SU-DHL-6 (cell line): ENCODE measurements around the gene IGSF3.

ENCODE experiments used
- H2AFZ ChIP-seq: fragments of 200-600 bp; sonication (generic); 2 replicates; pipeline ENCODE4 v1.6.1; 2014; ENCODE audit warnings: low read depth, mild to moderate bottlenecking, moderate library complexity, mixed read lengths, antibody characterized with exemption, low read length; ENCODE audit not compliant: severe bottlenecking
- H3F3A ChIP-seq: fragments of 200-600 bp; shearing (Covaris generic); 2 replicates; pipeline ENCODE4 v1.6.0; 2016; ENCODE audit warnings: antibody characterized with exemption, mild to moderate bottlenecking; ENCODE audit not compliant: insufficient read depth
- H3K27ac ChIP-seq: fragments of 200-600 bp; sonication (generic); 2 replicates; pipeline ENCODE4 v1.5.1; 2016; ENCODE audit warnings: low read depth, mild to moderate bottlenecking, low read length, moderate library complexity, mixed read lengths
- H3K27me3 ChIP-seq: fragments of 200-600 bp; sonication (generic), shearing (Covaris generic); 2 replicates; pipeline ENCODE4 v1.6.0; 2014; ENCODE audit warnings: mild to moderate bottlenecking, low read length
- H3K36me3 ChIP-seq: fragments of 200-600 bp; sonication (generic); 2 replicates; pipeline ENCODE4 v1.6.1; 2014; ENCODE audit warnings: mild to moderate bottlenecking, low read length, mixed read lengths
- H3K4me2 ChIP-seq: fragments of 300-600, 200-600 bp; shearing (Covaris generic), sonication (generic); 2 replicates; pipeline ENCODE4 v1.6.0; 2014; ENCODE audit warnings: low read length, low read depth, mild to moderate bottlenecking; ENCODE audit not compliant: poor library complexity, severe bottlenecking
- H3K4me3 ChIP-seq: fragments of 200-600 bp; sonication (generic); 2 replicates; pipeline ENCODE4 v1.5.1; 2014; ENCODE audit warnings: antibody characterized with exemption, low read length, mild to moderate bottlenecking, mixed read lengths; ENCODE audit not compliant: insufficient read depth, poor library complexity, severe bottlenecking
- H3K79me2 ChIP-seq: fragments of 200-600 bp; sonication (generic); 2 replicates; pipeline ENCODE4 v1.6.1; 2014; ENCODE audit warnings: mild to moderate bottlenecking, low read length, moderate library complexity; ENCODE audit not compliant: insufficient read depth
- H3K9ac ChIP-seq: fragments of 200-600 bp; sonication (generic); 2 replicates; pipeline ENCODE4 v1.7.0; 2014; ENCODE audit warnings: mild to moderate bottlenecking, low read length
- H3K9me2 ChIP-seq: fragments of 200-600 bp; sonication (generic); replicated peaks from 2 replicates; pipeline ENCODE4 v1.6.1; 2014; ENCODE audit warnings: low read length; ENCODE audit not compliant: insufficient read depth
- H3K9me3 ChIP-seq: fragments of 200-600 bp; sonication (generic); 2 replicates; pipeline ENCODE4 v1.6.1; 2014; ENCODE audit warnings: low read length, mixed read lengths; ENCODE audit not compliant: insufficient read depth
- H4K20me1 ChIP-seq: fragments of 200-600 bp; sonication (generic); 2 replicates; pipeline ENCODE4 v1.6.1; 2014; ENCODE audit warnings: low read depth, mild to moderate bottlenecking, antibody characterized with exemption, low read length, moderate library complexity, mixed read lengths
- EZH2phosphoT487 ChIP-seq: fragments of 200-600 bp; sonication (generic), shearing (Covaris generic); conservative IDR thresholded peaks from 2 replicates; pipeline ENCODE4 v1.6.1; 2018; ENCODE audit warnings: mild to moderate bottlenecking, antibody characterized with exemption, low read length, moderate library complexity, mixed read lengths
- TF ChIP-seq, protein P1 (sequence below): fragments of 200-600 bp; sonication (generic); IDR thresholded peaks from one replicate; pipeline ENCODE4 v1.5.1; 2017; ENCODE audit warnings: antibody characterized with exemption, mild to moderate bottlenecking, low read length, moderate library complexity; ENCODE audit not compliant: insufficient read depth, poor library complexity, severe bottlenecking

IGSF3 gene

DNA sequence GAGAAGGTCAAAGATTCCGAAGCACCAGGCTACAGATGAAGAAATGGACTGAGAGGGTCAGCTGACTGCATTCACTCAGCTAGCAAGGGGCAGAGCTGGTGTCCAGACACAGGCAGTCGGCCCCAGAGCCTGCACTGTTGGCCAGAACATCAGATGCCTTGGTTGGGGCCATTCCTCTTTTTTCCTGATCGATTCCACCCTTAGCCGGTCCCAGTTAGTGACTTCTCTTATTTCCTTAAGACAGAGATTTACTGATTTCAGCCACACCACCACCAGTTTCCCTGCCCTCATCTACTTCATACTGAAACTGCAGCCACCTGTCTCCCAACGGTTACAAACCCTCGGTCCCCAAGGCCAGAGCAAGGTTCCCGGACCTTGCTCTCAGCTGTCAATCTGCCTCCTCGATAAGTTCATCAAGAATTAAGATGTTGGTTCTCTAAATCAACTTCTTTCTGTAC lies 108.2 kb downstream of the IGSF3 start:
- H3K27ac ChIP-seq = no peak overlapping the region
- no peaks in the 10 kb centered on the region for H3K79me2 ChIP-seq

DNA sequence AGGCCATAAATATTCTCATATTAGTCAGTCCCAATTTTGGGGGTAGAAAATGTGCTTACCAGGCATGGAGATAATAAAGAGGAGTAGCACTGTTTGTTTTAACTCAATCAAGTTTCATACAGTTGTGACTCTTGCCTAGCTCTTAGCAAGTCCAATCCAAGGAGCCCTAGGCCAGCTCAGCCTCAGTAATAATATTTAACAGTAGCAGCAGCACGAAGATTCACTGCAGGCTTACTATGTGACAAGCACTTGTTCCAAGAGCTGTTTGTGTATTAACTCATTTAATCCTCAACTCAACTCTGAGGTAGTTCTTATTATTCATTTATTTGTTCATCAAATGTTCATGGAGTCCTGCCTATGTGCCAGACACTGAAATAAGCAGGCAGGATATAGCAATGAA lies 109.0 kb downstream of the IGSF3 start:
- no peaks in the 10 kb centered on the region for H3K36me3 ChIP-seq
- H3K27ac ChIP-seq = no peak overlapping the region
- no peaks in the 10 kb centered on the region for H3F3A ChIP-seq
- no peaks in the 10 kb centered on the region for H3K79me2 ChIP-seq
- no peaks in the 10 kb centered on the region for H3K9me3 ChIP-seq
- H3K9ac ChIP-seq = no peak overlapping the region
- H3K4me2 ChIP-seq = no peak overlapping the region
- H3K4me3 ChIP-seq = no peak overlapping the region
- no peak overlapping the region for H2AFZ ChIP-seq
- no peaks in the 10 kb centered on the region for H3K9me2 ChIP-seq
- peaks cover 13% of the 10 kb centered on the region; the same call in 1 of the 2 replicates for H4K20me1 ChIP-seq
- no peak for TF ChIP-seq EZH2phosphoT487
- TF ChIP-seq, protein P1, sequence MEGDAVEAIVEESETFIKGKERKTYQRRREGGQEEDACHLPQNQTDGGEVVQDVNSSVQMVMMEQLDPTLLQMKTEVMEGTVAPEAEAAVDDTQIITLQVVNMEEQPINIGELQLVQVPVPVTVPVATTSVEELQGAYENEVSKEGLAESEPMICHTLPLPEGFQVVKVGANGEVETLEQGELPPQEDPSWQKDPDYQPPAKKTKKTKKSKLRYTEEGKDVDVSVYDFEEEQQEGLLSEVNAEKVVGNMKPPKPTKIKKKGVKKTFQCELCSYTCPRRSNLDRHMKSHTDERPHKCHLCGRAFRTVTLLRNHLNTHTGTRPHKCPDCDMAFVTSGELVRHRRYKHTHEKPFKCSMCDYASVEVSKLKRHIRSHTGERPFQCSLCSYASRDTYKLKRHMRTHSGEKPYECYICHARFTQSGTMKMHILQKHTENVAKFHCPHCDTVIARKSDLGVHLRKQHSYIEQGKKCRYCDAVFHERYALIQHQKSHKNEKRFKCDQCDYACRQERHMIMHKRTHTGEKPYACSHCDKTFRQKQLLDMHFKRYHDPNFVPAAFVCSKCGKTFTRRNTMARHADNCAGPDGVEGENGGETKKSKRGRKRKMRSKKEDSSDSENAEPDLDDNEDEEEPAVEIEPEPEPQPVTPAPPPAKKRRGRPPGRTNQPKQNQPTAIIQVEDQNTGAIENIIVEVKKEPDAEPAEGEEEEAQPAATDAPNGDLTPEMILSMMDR = no peak
- no peaks in the 10 kb centered on the region for H3K27me3 ChIP-seq

More for the DNA sequence above, 108.2 kb downstream of the IGSF3 start:
- no peaks in the 10 kb centered on the region for H3K36me3 ChIP-seq
- H3K27me3 ChIP-seq = no peaks in the 10 kb centered on the region
- no peaks in the 10 kb centered on the region for H3K9me3 ChIP-seq
- H2AFZ ChIP-seq = no peak overlapping the region
- no peak overlapping the region for H3K4me2 ChIP-seq
- no peak overlapping the region for H3K9ac ChIP-seq
- no peaks in the 10 kb centered on the region for H3K9me2 ChIP-seq
- no peaks in the 10 kb centered on the region for H3F3A ChIP-seq
- peaks cover 13% of the 10 kb centered on the region; the same call in 1 of the 2 replicates for H4K20me1 ChIP-seq
- no peak overlapping the region for H3K4me3 ChIP-seq
- TF ChIP-seq, protein P1 = no peak
- TF ChIP-seq EZH2phosphoT487 = no peak

DNA sequence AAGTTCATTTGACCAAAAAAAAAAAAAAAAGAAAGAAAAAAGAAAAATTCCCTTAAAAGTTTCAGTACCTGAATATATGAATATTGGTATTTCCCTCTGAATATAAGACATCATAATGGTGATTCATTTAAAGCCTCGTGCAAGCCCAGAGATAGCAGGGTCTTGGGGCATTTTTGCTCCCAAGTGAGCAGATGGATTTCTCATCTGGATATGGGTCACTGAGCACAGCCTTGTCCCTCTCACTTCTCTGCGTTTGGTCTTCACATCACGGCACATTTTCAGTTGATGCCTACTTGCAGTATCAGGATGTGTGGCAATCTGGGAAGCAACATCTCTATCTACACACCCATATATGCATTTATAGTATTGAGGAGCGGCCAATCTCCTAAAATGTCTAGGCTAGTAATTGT lies 109.4 kb downstream of the IGSF3 start:
- Histone ChIP-seq H2AFZ (no peak overlapping the region), H3K9me2 (no peaks in the 10 kb centered on the region), H3K9ac (no peak overlapping the region), H3K27me3 (no peaks in the 10 kb centered on the region), H3K79me2 (no peaks in the 10 kb centered on the region), H3K4me2 (no peak overlapping the region), H4K20me1 (peaks cover 13% of the 10 kb centered on the region; the same call in 1 of the 2 replicates), H3K27ac (no peak overlapping the region), H3F3A (no peaks in the 10 kb centered on the region), H3K4me3 (no peak overlapping the region), H3K9me3 (no peaks in the 10 kb centered on the region), H3K36me3 (no peaks in the 10 kb centered on the region)
- TF ChIP-seq EZH2phosphoT487 = no peak
- TF ChIP-seq, protein P1 = no peak
